ENCODE results near the gene ZMYND15. TPM values are rescaled to one million over a fixed set of nuclear protein-coding genes. Genes with fewer than 3 reads are reported as not detected.
A peak's percentile ranks its signal among the peaks of the same experiment; 100 is the strongest.

The ZMYND15 gene
- total and polyA plus RNA-seq, 4 donors: 0.87 to 7.7 (median 1.5) TPM

DNA sequence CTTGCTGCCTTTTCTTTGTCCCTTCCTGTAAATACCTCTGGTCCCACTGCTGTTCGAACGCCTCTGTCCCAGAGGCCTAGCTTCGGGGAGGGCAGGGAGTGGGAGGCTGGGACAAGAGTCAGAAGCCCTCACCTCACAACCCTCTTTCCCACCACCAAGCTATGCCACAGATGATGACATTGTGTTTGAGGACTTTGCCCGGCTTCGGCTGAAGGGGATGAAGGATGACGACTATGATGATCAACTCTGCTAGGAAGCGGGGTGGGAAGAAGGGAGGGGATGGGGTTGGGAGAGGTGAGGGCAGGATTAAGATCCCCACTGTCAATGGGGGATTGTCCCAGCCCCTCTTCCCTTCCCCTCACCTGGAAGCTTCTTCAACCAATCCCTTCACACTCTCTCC is 18.8 kb upstream of the ZMYND15 start:
- Histone ChIP-seq H3K27me3 (ENCODE audit: control insufficient read depth in 1 of 2, insufficient read depth in 2 of 2, low read length in 1 of 2) (no peaks in the 10 kb centered on the region), H3K9me3 (ENCODE audit: control insufficient read depth, low read length) (no peaks in the 10 kb centered on the region), H3K36me3 (ENCODE audit: control insufficient read depth in 1 of 2, insufficient read depth in 2 of 2, low read length in 1 of 2) (no peaks in the 10 kb centered on the region), H3K4me1 (ENCODE audit: control insufficient read depth in 1 of 2, insufficient read depth in 2 of 2, low read length in 2 of 2) (no peaks in the 10 kb centered on the region), H3K27ac (ENCODE audit: low read depth in 1 of 2, low read length in 2 of 2) (no peak overlapping the region), H3K4me3 (ENCODE audit: low read length in 2 of 2) (no peak overlapping the region)
- DNase-seq (peak in 1 of 2 donors; percentile 28), ATAC-seq (ENCODE audit: low FRiP score) (no peak)
- 90 to 94% methylated on average over 7 of the region's 7 CpGs for WGBS, 2 donors
- intact Hi-C loops (cut with DNase I): no loop called here

DNA sequence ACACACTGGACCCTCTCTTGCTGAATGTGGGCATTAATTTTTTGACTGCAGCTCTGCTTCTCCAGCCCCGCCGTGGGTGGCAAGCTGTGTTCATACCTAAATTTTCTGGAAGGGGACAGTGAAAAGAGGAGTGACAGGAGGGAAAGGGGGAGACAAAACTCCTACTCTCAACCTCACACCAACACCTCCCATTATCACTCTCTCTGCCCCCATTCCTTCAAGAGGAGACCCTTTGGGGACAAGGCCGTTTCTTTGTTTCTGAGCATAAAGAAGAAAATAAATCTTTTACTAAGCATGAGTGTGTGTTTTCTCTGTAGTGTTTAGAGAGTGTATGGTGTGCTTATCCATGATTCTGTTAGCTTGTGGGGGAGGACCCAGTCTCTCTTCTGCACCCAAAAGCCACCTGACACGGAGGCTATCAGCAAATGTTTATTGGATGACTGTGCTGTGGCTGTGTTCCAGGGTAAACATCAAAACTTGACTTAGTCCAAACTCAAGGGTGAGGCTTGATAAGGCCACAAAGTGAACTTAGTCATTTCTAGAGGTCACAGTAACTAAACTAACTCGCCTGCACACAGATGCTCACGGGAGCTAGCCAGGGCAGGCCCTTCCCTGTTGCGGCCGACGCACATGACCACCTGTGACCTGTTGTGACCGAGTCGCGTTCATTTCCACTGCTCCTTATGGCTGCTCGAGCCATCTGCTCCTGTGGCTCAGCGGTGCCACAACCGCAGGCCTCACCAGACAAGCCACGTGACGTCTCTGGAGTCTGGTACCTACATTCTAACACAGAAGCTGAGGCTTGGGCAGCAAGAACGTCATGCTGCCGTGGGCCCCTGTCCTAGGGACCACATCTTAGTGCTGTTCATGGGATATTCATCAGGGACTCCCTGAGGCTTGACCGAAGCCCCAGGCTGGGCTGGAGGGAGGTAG is 18.2 kb upstream of the ZMYND15 start:
- H3K27me3 ChIP-seq (ENCODE audit: control insufficient read depth in 1 of 2, insufficient read depth in 2 of 2, low read length in 1 of 2): no peaks in the 10 kb centered on the region
- ATAC-seq (ENCODE audit: low FRiP score) (no peak), DNase-seq (peak in 1 of 2 donors; percentile 60)
- intact Hi-C loops (cut with DNase I): no loop called here
- no peaks in the 10 kb centered on the region for H3K9me3 ChIP-seq (ENCODE audit: control insufficient read depth, low read length)
- H3K36me3 ChIP-seq (ENCODE audit: control insufficient read depth in 1 of 2, insufficient read depth in 2 of 2, low read length in 1 of 2): no peaks in the 10 kb centered on the region
- WGBS, 2 donors: 49 to 50% methylated on average over 20 of the region's 20 CpGs
- no peak overlapping the region for H3K4me3 ChIP-seq (ENCODE audit: low read length in 2 of 2)
- H3K27ac ChIP-seq (ENCODE audit: low read depth in 1 of 2, low read length in 2 of 2): no peak overlapping the region
- no peaks in the 10 kb centered on the region for H3K4me1 ChIP-seq (ENCODE audit: control insufficient read depth in 1 of 2, insufficient read depth in 2 of 2, low read length in 2 of 2)

DNA sequence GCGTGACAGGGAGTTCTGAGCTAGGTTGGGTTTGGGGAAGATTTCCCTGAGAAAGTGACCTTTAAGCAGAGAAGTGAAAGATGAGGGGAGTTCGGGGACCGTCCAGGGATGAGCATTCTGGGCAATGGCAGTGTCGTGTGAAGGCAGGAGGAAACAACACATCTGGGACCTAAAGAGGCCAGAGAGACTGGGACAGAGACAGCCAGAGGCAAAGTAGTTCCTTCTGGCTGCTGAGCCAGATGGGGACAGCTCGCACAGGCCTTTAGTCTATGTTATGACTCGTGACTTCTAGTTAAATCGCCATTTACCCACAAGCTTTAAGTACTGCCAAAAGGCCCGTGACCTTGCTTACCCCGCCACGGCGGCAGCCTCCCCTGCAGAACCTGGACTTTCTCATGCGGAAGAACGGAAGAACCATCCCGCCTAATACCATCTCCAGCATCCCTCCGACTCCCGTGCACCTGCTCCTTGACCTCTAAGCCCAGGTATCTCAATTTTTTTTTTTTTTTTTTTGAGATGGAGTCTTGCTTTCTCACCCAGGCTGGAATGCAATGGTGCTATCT is 16.9 kb upstream of the ZMYND15 start:
- no peak overlapping the region for H3K27ac ChIP-seq (ENCODE audit: low read depth in 1 of 2, low read length in 2 of 2)
- H3K36me3 ChIP-seq (ENCODE audit: control insufficient read depth in 1 of 2, insufficient read depth in 2 of 2, low read length in 1 of 2): no peaks in the 10 kb centered on the region
- H3K9me3 ChIP-seq (ENCODE audit: control insufficient read depth, low read length): no peaks in the 10 kb centered on the region
- no peak for ATAC-seq (ENCODE audit: low FRiP score)
- intact Hi-C loops (cut with DNase I): no loop called here
- no peaks in the 10 kb centered on the region for H3K27me3 ChIP-seq (ENCODE audit: control insufficient read depth in 1 of 2, insufficient read depth in 2 of 2, low read length in 1 of 2)
- no peak for DNase-seq
- 89 to 95% methylated on average over 16 of the region's 16 CpGs for WGBS, 2 donors
- no peaks in the 10 kb centered on the region for H3K4me1 ChIP-seq (ENCODE audit: control insufficient read depth in 1 of 2, insufficient read depth in 2 of 2, low read length in 2 of 2)
- no peak overlapping the region for H3K4me3 ChIP-seq (ENCODE audit: low read length in 2 of 2)

DNA sequence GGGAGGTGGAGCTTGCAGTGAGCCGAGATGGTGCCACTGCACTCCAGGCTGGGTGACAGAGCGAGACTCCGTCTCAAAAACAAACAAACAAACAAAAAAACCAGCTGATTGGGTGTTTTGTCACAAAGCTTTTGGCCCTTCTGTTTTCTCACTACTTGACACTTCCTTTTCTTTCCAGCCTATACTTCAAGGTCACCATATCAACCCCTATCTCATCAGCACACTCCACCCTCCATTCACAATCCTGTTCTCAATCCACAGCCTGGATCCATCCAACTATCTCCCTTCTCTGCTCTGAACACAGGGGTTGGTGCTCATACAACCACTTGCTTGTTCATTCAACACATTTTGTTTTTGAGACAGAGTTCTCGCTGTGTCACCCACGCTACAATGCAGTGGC is 15.0 kb upstream of the ZMYND15 start:
- H3K27me3 ChIP-seq (ENCODE audit: control insufficient read depth in 1 of 2, insufficient read depth in 2 of 2, low read length in 1 of 2): no peaks in the 10 kb centered on the region
- WGBS, 2 donors: 72 to 73% methylated on average over 5 of the region's 5 CpGs
- intact Hi-C loops (cut with DNase I): no loop called here
- H3K36me3 ChIP-seq (ENCODE audit: control insufficient read depth in 1 of 2, insufficient read depth in 2 of 2, low read length in 1 of 2): no peaks in the 10 kb centered on the region
- no peak overlapping the region for H3K27ac ChIP-seq (ENCODE audit: low read depth in 1 of 2, low read length in 2 of 2)
- H3K4me1 ChIP-seq (ENCODE audit: control insufficient read depth in 1 of 2, insufficient read depth in 2 of 2, low read length in 2 of 2): no peaks in the 10 kb centered on the region
- ATAC-seq (ENCODE audit: low FRiP score): no peak
- no peak overlapping the region for H3K4me3 ChIP-seq (ENCODE audit: low read length in 2 of 2)
- H3K9me3 ChIP-seq (ENCODE audit: control insufficient read depth, low read length): no peaks in the 10 kb centered on the region
- DNase-seq: no peak

DNA sequence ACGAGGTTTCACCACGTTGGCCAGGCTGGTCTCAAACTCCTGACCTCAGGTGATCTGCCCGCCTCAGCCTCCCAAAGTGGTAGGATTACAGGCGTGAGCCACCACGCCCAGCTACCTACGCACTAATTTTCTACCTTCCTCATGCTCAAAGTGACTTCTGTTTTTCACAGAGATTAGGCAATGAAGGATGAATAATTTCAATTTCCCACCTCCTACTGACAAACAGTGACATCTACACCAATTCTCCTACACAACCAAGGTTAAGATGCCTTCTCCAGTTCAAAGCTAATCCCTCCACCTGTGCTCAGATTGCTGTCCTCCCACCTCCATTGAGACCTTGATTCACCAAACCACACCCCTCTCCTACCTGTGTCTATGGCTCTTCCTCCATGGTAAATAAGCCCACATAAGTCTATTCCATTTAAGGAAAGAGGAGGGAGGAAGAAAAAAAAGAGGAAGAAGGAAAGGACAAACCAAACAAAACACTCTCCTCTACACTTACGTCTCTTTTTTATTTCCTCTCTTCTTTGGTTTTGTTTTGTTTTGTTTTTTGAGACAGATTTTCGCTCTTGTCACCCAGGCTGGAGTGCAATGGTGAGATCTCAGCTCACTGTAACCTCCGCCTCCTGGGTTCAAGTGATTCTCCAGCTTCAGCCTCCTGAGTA is 13.9 kb upstream of the ZMYND15 start:
- no peaks in the 10 kb centered on the region for H3K27me3 ChIP-seq (ENCODE audit: control insufficient read depth in 1 of 2, insufficient read depth in 2 of 2, low read length in 1 of 2)
- DNase-seq (no peak), ATAC-seq (ENCODE audit: low FRiP score) (no peak)
- no peaks in the 10 kb centered on the region for H3K4me1 ChIP-seq (ENCODE audit: control insufficient read depth in 1 of 2, insufficient read depth in 2 of 2, low read length in 2 of 2)
- intact Hi-C loops (cut with DNase I): no loop called here
- H3K4me3 ChIP-seq (ENCODE audit: low read length in 2 of 2): no peak overlapping the region
- no peaks in the 10 kb centered on the region for H3K9me3 ChIP-seq (ENCODE audit: control insufficient read depth, low read length)
- H3K36me3 ChIP-seq (ENCODE audit: control insufficient read depth in 1 of 2, insufficient read depth in 2 of 2, low read length in 1 of 2): no peaks in the 10 kb centered on the region
- WGBS, 2 donors: 81 to 84% methylated on average over 8 to 9 of the region's 9 CpGs
- no peak overlapping the region for H3K27ac ChIP-seq (ENCODE audit: low read depth in 1 of 2, low read length in 2 of 2)

DNA sequence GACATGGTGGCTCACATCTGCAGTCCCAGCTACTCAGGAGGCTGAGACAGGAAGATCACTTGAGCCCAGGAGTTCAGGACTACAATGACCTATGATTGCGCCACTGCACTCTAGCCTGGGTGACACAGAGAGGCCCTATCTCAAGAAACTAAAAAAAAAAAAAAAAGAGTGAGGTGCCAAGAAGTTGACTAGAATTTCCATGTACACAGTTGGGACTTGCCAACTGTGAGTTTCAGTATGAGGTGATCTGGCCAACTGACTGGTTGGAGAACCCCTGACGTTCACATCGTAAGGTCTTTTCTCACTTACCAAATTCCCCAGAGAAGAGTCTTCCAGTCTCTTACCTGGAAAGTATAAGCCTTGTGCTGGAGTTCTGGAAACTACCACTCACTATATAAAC is 11.5 kb upstream of the ZMYND15 start:
- intact Hi-C loops (cut with DNase I): no loop called here
- ATAC-seq (ENCODE audit: low FRiP score) (no peak), DNase-seq (no peak)
- no peak overlapping the region for H3K27ac ChIP-seq (ENCODE audit: low read depth in 1 of 2, low read length in 2 of 2)
- no peak overlapping the region for H3K4me3 ChIP-seq (ENCODE audit: low read length in 2 of 2)
- no peaks in the 10 kb centered on the region for H3K9me3 ChIP-seq (ENCODE audit: control insufficient read depth, low read length)
- H3K27me3 ChIP-seq (ENCODE audit: control insufficient read depth in 1 of 2, insufficient read depth in 2 of 2, low read length in 1 of 2): no peaks in the 10 kb centered on the region
- 34 to 45% methylated on average over 3 of the region's 3 CpGs for WGBS, 2 donors
- no peaks in the 10 kb centered on the region for H3K4me1 ChIP-seq (ENCODE audit: control insufficient read depth in 1 of 2, insufficient read depth in 2 of 2, low read length in 2 of 2)
- no peaks in the 10 kb centered on the region for H3K36me3 ChIP-seq (ENCODE audit: control insufficient read depth in 1 of 2, insufficient read depth in 2 of 2, low read length in 1 of 2)

DNA sequence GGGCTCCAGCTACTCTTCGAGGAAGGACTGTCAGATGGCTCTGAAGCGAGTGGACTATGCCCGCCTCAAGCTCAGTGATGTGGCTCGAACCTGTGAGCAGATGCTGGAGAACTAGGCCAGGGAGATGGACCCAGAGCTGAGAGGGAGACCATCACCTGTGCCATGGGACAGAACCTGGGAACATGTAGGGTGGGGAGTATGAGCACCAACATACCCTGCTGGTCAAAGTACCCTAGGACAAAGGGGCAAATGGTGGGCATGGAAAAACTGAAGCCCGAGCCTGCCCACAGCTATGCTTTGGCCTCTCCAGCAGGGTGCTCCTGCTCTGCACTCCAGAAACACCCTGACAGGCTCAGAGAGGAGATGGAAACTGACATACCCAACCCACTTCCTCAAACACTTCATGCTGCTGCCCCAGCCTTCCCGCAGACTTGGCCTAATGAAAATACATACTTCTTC is 6.5 kb upstream of the ZMYND15 start:
- intact Hi-C loops (cut with DNase I): loop anchor here (5.0 to 10.0 kb wide), 4 partner anchors 52 to 154 kb away; partner anchors contain the start of genes GLTPD2 (in 2 of the 2) and VMO1 (in 2 of the 2)
- Histone ChIP-seq H3K27me3 (ENCODE audit: control insufficient read depth in 1 of 2, insufficient read depth in 2 of 2, low read length in 1 of 2) (no peaks in the 10 kb centered on the region), H3K4me1 (ENCODE audit: control insufficient read depth in 1 of 2, insufficient read depth in 2 of 2, low read length in 2 of 2) (no peaks in the 10 kb centered on the region), H3K9me3 (ENCODE audit: control insufficient read depth, low read length) (no peaks in the 10 kb centered on the region), H3K36me3 (ENCODE audit: control insufficient read depth in 1 of 2, insufficient read depth in 2 of 2, low read length in 1 of 2) (no peaks in the 10 kb centered on the region), H3K4me3 (ENCODE audit: low read length in 2 of 2) (no peak overlapping the region), H3K27ac (ENCODE audit: low read depth in 1 of 2, low read length in 2 of 2) (no peak overlapping the region)
- no peak for ATAC-seq (ENCODE audit: low FRiP score)
- DNase-seq: peak in 1 of 2 donors; percentile 76
- 81 to 84% methylated on average over 6 of the region's 6 CpGs for WGBS, 2 donors

DNA sequence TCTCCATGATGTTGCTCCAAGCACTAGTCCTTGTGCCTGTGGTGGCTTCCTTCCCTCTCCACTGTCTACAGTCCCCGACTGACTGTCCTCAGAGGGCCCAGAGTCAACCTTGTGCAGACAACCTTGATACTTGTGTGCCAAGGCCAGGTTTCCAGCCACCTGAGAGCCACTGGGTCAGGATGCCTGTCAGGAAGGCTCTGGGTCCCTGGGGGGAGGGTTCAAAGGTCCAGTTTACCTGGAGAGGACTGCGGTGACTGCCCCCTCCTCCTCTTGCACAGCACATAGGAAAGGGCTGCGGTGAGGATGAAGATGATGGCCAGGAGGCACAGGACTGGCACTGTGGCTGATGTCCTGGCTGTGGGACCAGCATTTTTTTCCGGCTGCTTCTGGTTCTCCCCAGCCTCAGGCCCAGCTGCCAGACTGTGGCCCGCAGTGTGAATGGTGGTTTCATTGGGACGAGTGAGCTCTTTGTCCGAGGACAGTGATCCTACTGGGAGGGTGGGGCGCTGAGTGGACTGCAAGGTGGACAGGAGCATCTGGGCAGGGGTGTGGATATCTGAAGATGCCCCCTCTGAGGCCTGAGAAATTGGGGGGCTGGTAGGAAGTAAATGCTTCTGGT is 4.7 kb upstream of the ZMYND15 start:
- Histone ChIP-seq H3K4me3 (ENCODE audit: low read length in 2 of 2) (no peak overlapping the region), H3K9me3 (ENCODE audit: control insufficient read depth, low read length) (no peaks in the 10 kb centered on the region), H3K4me1 (ENCODE audit: control insufficient read depth in 1 of 2, insufficient read depth in 2 of 2, low read length in 2 of 2) (no peaks in the 10 kb centered on the region), H3K27ac (ENCODE audit: low read depth in 1 of 2, low read length in 2 of 2) (no peak overlapping the region), H3K27me3 (ENCODE audit: control insufficient read depth in 1 of 2, insufficient read depth in 2 of 2, low read length in 1 of 2) (no peaks in the 10 kb centered on the region), H3K36me3 (ENCODE audit: control insufficient read depth in 1 of 2, insufficient read depth in 2 of 2, low read length in 1 of 2) (no peaks in the 10 kb centered on the region)
- ATAC-seq (ENCODE audit: low FRiP score) (no peak), DNase-seq (peak in 1 of 2 donors; percentile 46)
- WGBS, 2 donors: 91 to 92% methylated on average over 8 of the region's 8 CpGs
- intact Hi-C loops (cut with DNase I): loop anchor here (5.0 to 10.0 kb wide), 5 partner anchors 50 to 162 kb away; partner anchors contain the start of genes GLTPD2 (in 2 of the 2), VMO1 (in 2 of the 2) and C17orf107 (in 1 of the 2)
